Spleen (tissue), 11 donors: ENCODE data around the gene SLC9A7. TPM values are rescaled to one million over a fixed set of nuclear protein-coding genes. Genes with fewer than 3 reads are reported as not detected.

ENCODE experiments used
- DNase-seq: peaks from one replicate; pipeline ENCODE4 v3.0.0-alpha.2; 2020
- H3K27ac ChIP-seq, 8 donors: fragments of 200-600 bp; sonication (generic) in 7 of 8; 1 replicate in 4 of 8; 2 replicates in 4 of 8; pipeline versions ENCODE4 v1.5.0 to v1.8.0; 2016 to 2021; ENCODE audit warnings: inconsistent platforms in 4 of 8, mild to moderate bottlenecking in 4 of 8, moderate library complexity in 1 of 8
- H3K27me3 ChIP-seq, 7 donors: fragments of 200-600 bp; sonication (generic) in 6 of 7; replicated peaks in 1 of 7; 1 replicate in 4 of 7; 2 replicates in 3 of 7; pipeline versions ENCODE4 v1.5.0 to v1.8.0; 2016 to 2021; ENCODE audit warnings: inconsistent platforms in 3 of 7, mild to moderate bottlenecking in 1 of 7
- H3K36me3 ChIP-seq, 6 donors: fragments of 200-600 bp; sonication (generic) in 5 of 6; 1 replicate in 4 of 6; 2 replicates in 2 of 6; pipeline versions ENCODE4 v1.5.0 to v1.8.0; 2016 to 2021; ENCODE audit warnings: inconsistent platforms in 2 of 6
- H3K4me1 ChIP-seq, 6 donors: fragments of 200-600 bp; sonication (generic) in 5 of 6; 1 replicate in 3 of 6; 2 replicates in 3 of 6; pipeline versions ENCODE4 v1.5.0 to v1.8.0; 2016 to 2021; ENCODE audit warnings: inconsistent platforms in 3 of 6
- H3K4me3 ChIP-seq, 8 donors: fragments of 200-600 bp; sonication (generic) in 7 of 8; 1 replicate in 4 of 8; 2 replicates in 4 of 8; pipeline versions ENCODE4 v1.5.0 to v1.8.0; 2016 to 2021; ENCODE audit warnings: inconsistent platforms in 4 of 8, mild to moderate bottlenecking in 4 of 8, moderate library complexity in 2 of 8
- H3K9me3 ChIP-seq, 8 donors: fragments of 200-600 bp; sonication (generic) in 7 of 8; 1 replicate in 4 of 8; 2 replicates in 4 of 8; pipeline versions ENCODE4 v1.5.0 to v1.8.0; 2016 to 2021; ENCODE audit warnings: inconsistent platforms in 4 of 8
- CTCF ChIP-seq, 11 experiments: fragments of 200-600 bp in 7 of 11; fragments of 450-650 bp in 4 of 11; sonication (generic) in 4 of 11; IDR thresholded peaks in 8 of 11; conservative IDR thresholded peaks in 3 of 11; 1 replicate in 7 of 11; 2 replicates in 4 of 11; pipeline versions ENCODE4 v1.4.0 to v1.8.0; 2016 to 2021; ENCODE audit warnings: antibody characterized with exemption in 11 of 11, inconsistent platforms in 4 of 11, mild to moderate bottlenecking in 1 of 11
- POLR2A ChIP-seq, 3 donors: fragments of 450-650 bp; IDR thresholded peaks; one replicate each; pipeline ENCODE4 v1.5.1; 2017; ENCODE audit warnings: antibody characterized with exemption in 3 of 3, mild to moderate bottlenecking in 1 of 3
- POLR2AphosphoS5 ChIP-seq, 3 donors: sonication (generic); formaldehyde crosslinking; IDR thresholded peaks; one replicate each; pipeline ENCODE4 v1.5.1; 2017; ENCODE audit warnings: antibody characterized with exemption in 3 of 3
- WGBS, 5 donors: extraction: QIAGEN DNeasy Blood & Tissue Kit in 3 of 5; methylation state at CpG; one replicate each; pipeline versions ENCODE4 v1.1.5 to v1.1.7; 2013 to 2018; 5-methylcytosine and 5-hydroxymethylcytosine counted together
- intact Hi-C: fragments of 100-400 bp; cut with DNase I; formaldehyde crosslinking; loops from one replicate; pipeline ENCODE4 v1.15.0; 2023; ENCODE audit warnings: low total_unique reads
- polyA plus RNA-seq, 3 donors: library from polyadenylated mRNA; stranded (reverse); fragments of 200-250 nt; gene quantifications; one replicate each; pipeline ENCODE4 v1.2.1, GENCODE V29; 2013
- total RNA-seq, 7 donors: library from RNA; depleted of rRNA in 3 of 7; stranded (reverse); fragments of >200 nt in 3 of 7; fragmentation: NEBNext Ultra II Directional in 4 of 7; extraction: Animal tissue kit (Norgen Biotek cat#: 25700) in 4 of 7; gene quantifications; one replicate each; pipeline versions ENCODE4 v1.1.0 to v1.2.1, GENCODE V29; 2016 to 2021
- donor health status: healthy with polysubstance abuse.
- donor health status: DM: no; HTN: no; CAD: no; lungs with moderate emphysema.
- donor health status: DM: no; HTN: no; CAD: no.
- donor health status: Bipolar disorder and iron deficiency.
- donor health status: healthy.
- donor health status: DM: no; HTN: no; CAD: no.
- donor health status: DM: yes; HTN: yes; CAD: no.

SLC9A7 gene
- total and polyA plus RNA-seq, 10 donors, result 3.2 to 25.2 (median 11.1) TPM

- DNase-seq, result no peak
- Histone ChIP-seq H3K9me3 (no peaks in the 10 kb centered on the region), H3K27me3 (no peaks in the 10 kb centered on the region), H3K4me3 (no peak overlapping the region), H3K36me3 (no peaks in the 10 kb centered on the region), H3K4me1 (peaks cover 2 to 63% (median 29%) of the 10 kb centered on the region in 6 donors), H3K27ac (no peak overlapping the region)
- intact Hi-C loops, result no loop called here
- WGBS, 5 donors, result 44 to 76% (median 70%) methylated on average over 2 of the region's 2 CpGs
- no peak for TF ChIP-seq POLR2A (IDR thresholded peaks at IDR 0.05)
- TF ChIP-seq CTCF (IDR thresholded peaks at IDR 0.05 in 8 of 11, conservative IDR thresholded peaks at IDR 0.05 in 3 of 11), result no peak
- no peak for TF ChIP-seq POLR2AphosphoS5 (IDR thresholded peaks at IDR 0.05)
Measured at GRCh38 chrX:46584736-46585135, 174.2 kb downstream of the SLC9A7 start.

- Histone ChIP-seq H3K36me3 (peaks cover 0 to 7% (median 0%) of the 10 kb centered on the region in 6 donors), H3K4me3 (no peak overlapping the region), H3K27me3 (no peaks in the 10 kb centered on the region), H3K4me1 (peaks cover 2 to 51% (median 21%) of the 10 kb centered on the region in 6 donors), H3K9me3 (no peaks in the 10 kb centered on the region), H3K27ac (peak overlapping the region in 7 of 8 donors; percentile 13 to 57 (median 30))
- intact Hi-C loops, result no loop called here
- no peak for TF ChIP-seq POLR2A (IDR thresholded peaks at IDR 0.05)
- no peak for TF ChIP-seq POLR2AphosphoS5 (IDR thresholded peaks at IDR 0.05)
- no peak for TF ChIP-seq CTCF (IDR thresholded peaks at IDR 0.05 in 8 of 11, conservative IDR thresholded peaks at IDR 0.05 in 3 of 11)
- DNase-seq, result no peak
- WGBS, 5 donors, result 18 to 59% (median 23%) methylated on average over 1 of the region's 1 CpG
Measured at GRCh38 chrX:46582966-46583365, 176.0 kb downstream of the SLC9A7 start.

- Histone ChIP-seq H3K27ac (peak overlapping the region in 3 of 8 donors; percentile 30 to 57 (median 54)), H3K4me1 (peaks cover 4 to 51% (median 18%) of the 10 kb centered on the region in 6 donors), H3K9me3 (no peaks in the 10 kb centered on the region), H3K4me3 (no peak overlapping the region), H3K36me3 (peaks cover 0 to 7% (median 0%) of the 10 kb centered on the region in 6 donors), H3K27me3 (no peaks in the 10 kb centered on the region)
- TF ChIP-seq POLR2AphosphoS5 (IDR thresholded peaks at IDR 0.05) (no peak), POLR2A (IDR thresholded peaks at IDR 0.05) (no peak), CTCF (IDR thresholded peaks at IDR 0.05 in 8 of 11, conservative IDR thresholded peaks at IDR 0.05 in 3 of 11) (no peak)
- intact Hi-C loops, result no loop called here
- WGBS, 5 donors, result 57 to 82% (median 78%) methylated on average over 3 of the region's 3 CpGs
- DNase-seq, result no peak
Measured at GRCh38 chrX:46582325-46582724, 176.6 kb downstream of the SLC9A7 start.

GRCh38 chrX:46580613-46581012 is 178.3 kb downstream of the SLC9A7 start:
- H3K27ac ChIP-seq, result peak overlapping the region in 1 of 8 donors; percentile 30
- no peak overlapping the region for H3K4me3 ChIP-seq
- H3K36me3 ChIP-seq, result peaks cover 0 to 7% (median 0%) of the 10 kb centered on the region in 6 donors
- H3K27me3 ChIP-seq, result no peaks in the 10 kb centered on the region
- H3K9me3 ChIP-seq, result no peaks in the 10 kb centered on the region
- intact Hi-C loops, result no loop called here
- no peak for DNase-seq
- 85 to 94% (median 92%) methylated on average over 5 to 6 of the region's 6 CpGs for WGBS, 5 donors
- H3K4me1 ChIP-seq, result peaks cover 0 to 52% (median 18%) of the 10 kb centered on the region in 6 donors
- no peak for TF ChIP-seq CTCF (IDR thresholded peaks at IDR 0.05 in 8 of 11, conservative IDR thresholded peaks at IDR 0.05 in 3 of 11)
- no peak for TF ChIP-seq POLR2AphosphoS5 (IDR thresholded peaks at IDR 0.05)
- no peak for TF ChIP-seq POLR2A (IDR thresholded peaks at IDR 0.05)
